Sciatic nerve (tissue), 2 donors: Measurements from ENCODE around the gene CHD6. TPM values are rescaled to one million over a fixed set of nuclear protein-coding genes. Genes with fewer than 3 reads are reported as not detected.

ENCODE experiments used
- ATAC-seq: fragments of 200-7000 bp; cut with Tn5 transposase; one replicate; pipeline ENCODE4 v1.9.1; 2020; ENCODE audit warnings: mild to moderate bottlenecking, moderate library complexity
- DNase-seq: peaks from one replicate; pipeline ENCODE4 v3.0.0-alpha.2; 2020; ENCODE audit warnings: low spot score
- intact Hi-C: fragments of 100-400 bp; cut with DNase I; formaldehyde crosslinking; loops from one replicate; pipeline ENCODE4 v1.14.2; 2022
- total RNA-seq: library from RNA; stranded (reverse); fragmentation: NEBNext Ultra II Directional; extraction: Animal tissue kit (Norgen Biotek cat#: 25700); gene quantifications from one replicate; pipeline ENCODE4 v1.2.1, GENCODE V29; 2021
- donor health status: DM: no; HTN: no; CAD: no.
- donor health status: DM: no; HTN: no; CAD: no.

CHD6 gene, protein sequence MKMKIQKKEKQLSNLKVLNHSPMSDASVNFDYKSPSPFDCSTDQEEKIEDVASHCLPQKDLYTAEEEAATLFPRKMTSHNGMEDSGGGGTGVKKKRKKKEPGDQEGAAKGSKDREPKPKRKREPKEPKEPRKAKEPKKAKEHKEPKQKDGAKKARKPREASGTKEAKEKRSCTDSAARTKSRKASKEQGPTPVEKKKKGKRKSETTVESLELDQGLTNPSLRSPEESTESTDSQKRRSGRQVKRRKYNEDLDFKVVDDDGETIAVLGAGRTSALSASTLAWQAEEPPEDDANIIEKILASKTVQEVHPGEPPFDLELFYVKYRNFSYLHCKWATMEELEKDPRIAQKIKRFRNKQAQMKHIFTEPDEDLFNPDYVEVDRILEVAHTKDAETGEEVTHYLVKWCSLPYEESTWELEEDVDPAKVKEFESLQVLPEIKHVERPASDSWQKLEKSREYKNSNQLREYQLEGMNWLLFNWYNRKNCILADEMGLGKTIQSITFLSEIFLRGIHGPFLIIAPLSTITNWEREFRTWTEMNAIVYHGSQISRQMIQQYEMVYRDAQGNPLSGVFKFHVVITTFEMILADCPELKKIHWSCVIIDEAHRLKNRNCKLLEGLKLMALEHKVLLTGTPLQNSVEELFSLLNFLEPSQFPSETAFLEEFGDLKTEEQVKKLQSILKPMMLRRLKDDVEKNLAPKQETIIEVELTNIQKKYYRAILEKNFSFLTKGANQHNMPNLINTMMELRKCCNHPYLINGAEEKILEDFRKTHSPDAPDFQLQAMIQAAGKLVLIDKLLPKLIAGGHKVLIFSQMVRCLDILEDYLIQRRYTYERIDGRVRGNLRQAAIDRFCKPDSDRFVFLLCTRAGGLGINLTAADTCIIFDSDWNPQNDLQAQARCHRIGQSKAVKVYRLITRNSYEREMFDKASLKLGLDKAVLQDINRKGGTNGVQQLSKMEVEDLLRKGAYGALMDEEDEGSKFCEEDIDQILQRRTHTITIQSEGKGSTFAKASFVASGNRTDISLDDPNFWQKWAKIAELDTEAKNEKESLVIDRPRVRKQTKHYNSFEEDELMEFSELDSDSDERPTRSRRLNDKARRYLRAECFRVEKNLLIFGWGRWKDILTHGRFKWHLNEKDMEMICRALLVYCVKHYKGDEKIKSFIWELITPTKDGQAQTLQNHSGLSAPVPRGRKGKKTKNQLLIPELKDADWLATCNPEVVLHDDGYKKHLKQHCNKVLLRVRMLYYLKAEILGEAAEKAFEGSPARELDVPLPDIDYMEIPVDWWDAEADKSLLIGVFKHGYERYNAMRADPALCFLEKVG (N-terminal part only)
- 84.3 TPM for total RNA-seq

DNA sequence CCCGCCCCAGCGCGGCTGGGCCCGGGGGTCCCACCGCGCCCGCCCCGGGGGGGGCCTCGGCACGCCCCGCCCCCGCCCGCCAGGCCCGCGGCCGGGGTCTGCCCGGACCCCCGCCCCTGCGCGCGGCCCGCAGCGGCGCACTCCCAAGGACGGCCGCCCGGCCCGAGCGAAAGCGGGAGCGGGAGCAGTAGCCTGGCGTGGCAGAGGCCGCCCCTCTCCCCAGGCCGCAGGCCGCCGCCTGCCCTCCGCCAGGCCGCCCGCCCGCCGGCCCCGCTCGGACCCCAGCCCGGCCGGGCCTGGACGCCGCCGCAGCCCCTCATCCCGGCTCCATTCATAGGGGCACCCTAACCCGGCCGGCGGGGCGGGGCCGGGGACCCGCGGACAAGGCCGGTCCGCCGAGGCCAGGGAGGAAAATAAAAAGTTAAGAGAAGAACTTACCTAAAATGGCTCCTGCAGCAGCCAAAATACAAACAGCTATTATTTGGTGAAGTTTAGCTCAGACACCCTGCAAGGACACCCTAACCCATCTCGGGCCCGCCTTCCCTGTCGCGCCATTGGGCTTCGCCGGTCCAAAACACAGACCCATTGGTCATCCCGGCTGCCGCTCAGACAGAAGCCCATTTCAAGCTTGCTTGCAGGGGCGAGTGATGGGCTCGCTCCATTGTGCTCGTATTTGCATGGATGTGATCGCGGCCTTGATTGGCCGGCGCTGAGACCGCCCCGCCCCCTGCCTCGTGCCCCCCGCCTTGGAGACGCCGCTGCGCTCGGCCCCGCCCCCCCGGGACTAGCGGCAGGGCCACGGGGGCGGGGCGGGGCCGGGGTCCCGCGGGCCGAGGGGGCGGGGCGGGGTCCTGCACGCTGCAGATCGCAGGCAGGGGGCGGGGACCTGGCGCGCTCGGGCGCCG, at the start of gene CHD6:
Gene CHD6 (minus strand): TSS at position 476 of the 905 bp plus-strand sequence. CDS start 67,040 bp downstream, outside the sequence.
- intact Hi-C loops, result no loop called here
- DNase-seq (peak; percentile 100), ATAC-seq (peak; percentile 100)

- ATAC-seq, result no peak
- intact Hi-C loops, result no loop called here
Measured at GRCh38 chr20:41664584-41664983, 46.4 kb upstream of the CHD6 start.

GRCh38 chr20:41657655-41658054, 39.5 kb upstream of the CHD6 start:
- DNase-seq (no peak), ATAC-seq (no peak)
- intact Hi-C loops, result no loop called here

More at GRCh38 chr20:41664584-41664983, 46.4 kb upstream of the CHD6 start:
- no peak for DNase-seq

GRCh38 chr20:41655962-41656618, 37.9 kb upstream of the CHD6 start:
- intact Hi-C loops, result no loop called here
- ATAC-seq, result no peak
- no peak for DNase-seq

GRCh38 chr20:41654884-41655283, 36.7 kb upstream of the CHD6 start:
- intact Hi-C loops, result no loop called here
- DNase-seq (no peak), ATAC-seq (no peak)

DNA sequence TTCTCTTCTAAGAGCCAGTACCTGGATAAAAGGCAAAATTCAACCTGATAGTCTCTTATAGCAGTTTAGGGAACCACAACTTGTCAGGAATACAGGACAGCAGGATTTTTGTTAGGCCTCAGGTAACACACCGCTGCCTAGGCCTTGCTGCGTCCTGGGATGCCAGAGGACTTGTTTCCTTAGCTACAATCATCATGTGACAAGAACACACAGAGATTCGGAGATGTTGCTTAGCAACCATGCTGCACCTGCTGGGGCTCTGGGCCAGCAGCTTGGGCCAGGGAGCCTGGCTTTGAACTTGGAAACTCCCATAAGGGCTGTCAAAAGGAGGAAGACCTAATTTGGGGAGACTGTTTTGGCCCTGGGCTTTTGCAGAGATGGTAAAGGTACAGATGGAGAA, 36.1 kb upstream of the CHD6 start:
- intact Hi-C loops, result no loop called here
- DNase-seq, result no peak
- no peak for ATAC-seq

DNA sequence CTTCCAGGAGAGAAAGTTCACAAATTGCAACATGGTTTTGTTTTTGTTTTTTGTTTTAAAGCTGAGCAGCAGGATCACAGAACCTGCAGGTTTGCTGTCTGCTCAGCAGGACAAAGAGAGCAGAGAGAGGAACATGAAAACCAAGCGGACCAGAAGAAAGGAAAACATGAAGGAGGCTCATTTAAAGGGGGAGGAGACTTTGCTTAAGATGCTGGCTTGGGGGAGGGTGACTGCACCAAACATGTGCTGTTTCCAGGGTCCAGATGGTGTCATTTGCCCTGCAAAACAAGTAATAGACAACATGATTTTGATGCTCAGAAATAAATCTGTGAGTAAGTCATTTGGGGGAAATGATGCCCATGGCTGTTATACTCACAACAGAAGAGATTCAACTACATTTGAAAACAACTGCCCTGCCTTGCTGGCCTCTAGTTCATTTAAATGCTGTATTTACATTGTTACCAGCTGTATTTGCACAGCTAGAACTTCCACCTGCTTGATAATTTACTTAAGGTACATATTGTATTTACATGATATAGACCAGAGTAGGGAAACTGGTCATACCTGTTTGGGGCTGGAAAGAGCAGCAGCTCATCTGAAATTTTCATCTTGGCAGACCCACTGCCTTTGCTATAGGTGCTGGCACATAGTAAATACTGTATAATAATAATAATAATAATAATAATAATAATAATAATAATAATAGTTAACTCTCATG, 32.2 kb upstream of the CHD6 start:
- ATAC-seq, result no peak
- DNase-seq, result no peak
- intact Hi-C loops, result no loop called here

DNA sequence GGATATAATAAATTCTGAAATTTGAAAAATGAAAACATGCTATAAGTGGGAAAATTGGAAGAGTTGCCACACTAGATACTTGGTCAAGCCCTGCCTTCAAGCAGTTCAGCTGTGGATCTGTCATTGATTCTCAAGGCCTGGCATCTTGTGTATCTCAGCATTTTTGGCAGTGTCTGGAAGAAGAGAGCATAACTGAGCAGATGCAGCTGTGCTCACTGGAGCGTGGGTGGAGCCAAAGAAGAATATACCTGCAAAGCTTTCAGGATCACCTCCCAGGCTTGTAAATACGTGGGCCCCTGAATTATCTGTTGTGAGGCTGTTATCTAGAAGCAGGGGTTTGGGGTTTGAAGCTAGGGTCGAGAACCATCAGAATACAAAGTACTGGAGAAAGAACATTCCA, 31.3 kb upstream of the CHD6 start:
- ATAC-seq (no peak), DNase-seq (no peak)
- intact Hi-C loops, result no loop called here

GRCh38 chr20:41645372-41645771, 27.2 kb upstream of the CHD6 start:
- no peak for ATAC-seq

DNA sequence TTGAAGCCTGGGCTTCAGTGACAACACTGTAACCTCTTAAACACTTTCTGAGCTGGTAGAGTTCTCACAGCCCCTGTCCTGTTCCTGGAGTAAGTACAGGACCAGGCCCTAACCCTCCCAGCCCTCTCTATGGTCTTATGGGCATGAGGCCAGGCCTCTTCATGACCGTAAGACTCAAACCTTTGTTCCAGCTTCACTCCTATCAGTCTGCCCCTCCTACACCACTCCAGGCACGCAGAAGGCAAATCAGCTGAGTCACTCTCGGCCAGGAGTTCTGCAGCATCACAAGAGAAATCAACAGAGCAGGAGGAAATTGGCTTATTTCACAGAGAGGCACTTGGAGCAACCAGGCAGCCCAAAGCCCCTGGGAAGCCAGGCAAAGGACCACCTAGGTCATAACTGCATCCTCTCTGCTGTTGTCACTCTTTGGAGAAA, 25.3 kb upstream of the CHD6 start:
- ATAC-seq (no peak), DNase-seq (no peak)
- intact Hi-C loops, result no loop called here

More at GRCh38 chr20:41645372-41645771, 27.2 kb upstream of the CHD6 start:
- no peak for DNase-seq
- intact Hi-C loops, result no loop called here

DNA sequence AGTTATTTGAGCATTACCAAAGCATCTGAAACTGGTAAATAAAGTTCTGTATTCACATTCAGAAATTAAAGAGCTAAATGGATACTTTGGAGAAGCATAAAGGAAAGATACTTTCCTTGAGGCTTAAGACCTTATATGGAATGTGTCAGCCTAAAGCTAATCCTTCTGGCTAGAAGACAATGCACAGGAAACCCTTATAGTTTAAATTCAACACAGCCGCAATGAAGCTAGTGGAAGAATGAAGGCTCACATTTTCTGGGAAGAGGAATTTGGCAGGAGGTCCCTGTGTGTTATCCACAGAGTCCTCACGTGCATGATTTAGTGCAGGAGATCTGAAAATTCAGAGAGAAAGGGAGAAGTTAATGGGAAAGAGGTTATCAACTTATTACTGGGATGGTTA, 21.5 kb upstream of the CHD6 start:
- ATAC-seq, result no peak
- intact Hi-C loops, result no loop called here
- DNase-seq, result no peak

- DNase-seq, result no peak
- no peak for ATAC-seq
- intact Hi-C loops, result no loop called here
Measured at GRCh38 chr20:41638456-41638855, 20.3 kb upstream of the CHD6 start.

GRCh38 chr20:41635158-41635557, 17.0 kb upstream of the CHD6 start:
- ATAC-seq (no peak), DNase-seq (no peak)
- intact Hi-C loops, result no loop called here

DNA sequence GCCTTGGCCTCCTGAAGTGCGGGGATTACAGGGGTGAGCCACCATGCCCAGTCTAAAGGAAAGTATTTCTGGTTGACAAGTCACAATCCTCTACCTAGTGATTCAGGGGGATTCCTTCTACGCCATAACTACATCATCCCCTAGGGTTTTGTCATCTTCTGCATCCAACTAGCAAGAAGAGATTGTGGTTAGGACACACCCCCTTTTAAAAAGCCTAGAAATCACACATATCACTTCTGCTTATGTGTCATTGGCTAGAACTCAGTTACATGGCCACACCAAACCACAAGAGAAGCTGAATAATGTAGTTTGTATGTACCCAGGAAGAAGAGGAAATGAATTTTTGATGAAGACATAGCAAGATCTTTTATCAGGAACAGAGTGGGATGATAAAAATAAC, 14.7 kb upstream of the CHD6 start:
- ATAC-seq, result no peak

GRCh38 chr20:41631826-41632225, 13.6 kb upstream of the CHD6 start:
- no peak for DNase-seq
- intact Hi-C loops, result no loop called here
- peak; percentile 93 for ATAC-seq

More for the DNA sequence above, 14.7 kb upstream of the CHD6 start:
- intact Hi-C loops, result no loop called here
- no peak for DNase-seq

DNA sequence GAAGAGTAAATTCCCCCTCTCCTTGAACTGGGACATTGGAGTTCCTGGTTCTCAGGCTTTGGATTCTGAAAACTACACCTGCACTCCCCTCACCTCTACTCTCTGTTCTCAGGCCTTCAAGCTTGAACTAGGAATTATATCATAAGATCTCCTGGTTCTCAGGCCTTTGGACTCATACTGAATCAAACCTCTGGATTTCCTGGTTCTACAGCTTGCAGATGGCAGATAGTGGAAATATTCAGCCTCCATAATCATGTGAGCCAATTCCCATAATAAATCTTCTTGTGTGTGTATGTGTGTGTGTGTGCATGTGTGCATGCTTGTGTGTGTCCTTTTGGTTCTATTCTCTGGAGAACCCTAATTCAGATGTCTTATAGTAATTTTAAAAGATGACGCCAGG, 12.7 kb upstream of the CHD6 start:
- intact Hi-C loops, result no loop called here
- no peak for DNase-seq
- ATAC-seq, result no peak

DNA sequence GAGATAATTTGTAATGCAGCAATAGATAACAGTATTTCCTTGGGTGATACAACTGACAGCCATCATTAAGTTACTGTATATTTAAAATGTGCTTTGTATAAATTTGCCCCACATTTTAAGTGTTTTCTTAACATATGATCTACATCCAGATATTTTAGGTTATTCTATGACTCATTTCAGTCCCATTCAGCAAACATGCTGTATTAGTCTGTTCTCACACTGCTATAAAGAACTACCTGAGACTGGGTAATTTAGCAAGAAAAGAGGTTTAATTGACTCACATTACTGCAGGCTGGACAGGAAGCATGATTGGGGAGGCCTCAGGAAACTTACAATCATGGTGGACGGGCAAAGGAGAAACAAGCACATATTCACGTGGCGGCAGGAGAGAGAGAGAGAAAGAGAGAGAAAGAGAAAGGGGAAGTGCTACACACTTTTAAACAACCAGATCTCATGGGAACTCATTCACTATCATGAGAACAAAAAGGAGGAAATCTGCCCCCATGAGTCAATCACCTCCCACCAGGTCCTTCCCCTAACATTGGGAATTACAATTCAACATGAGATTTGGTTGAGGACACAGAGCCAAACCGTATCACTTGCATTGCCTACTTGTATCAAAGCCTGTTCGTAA, 9.6 kb upstream of the CHD6 start:
- DNase-seq, result no peak
- intact Hi-C loops, result no loop called here

More for the DNA sequence above, 9.6 kb upstream of the CHD6 start:
- ATAC-seq, result no peak
